Activated naive CD4-positive, alpha-beta T cell treated with anti-CD3 and anti-CD28 coated beads for 36 hours (primary cell): Measurements from ENCODE around the gene EPB41L2. TPM values are rescaled to one million over a fixed set of nuclear protein-coding genes. Genes with fewer than 3 reads are reported as not detected.
"Not testable (repeated sequence)": the region's sequence is repeated elsewhere in the genome, so short reads cannot be mapped to it uniquely, and the experiment has no call there.

Experiments
- CTCF ChIA-PET: fragments of 350-600 bp; sonication (Branson Sonifier 250); formaldehyde crosslinking; loops from one replicate; lab custom pipeline; 2021; ENCODE audit warnings: antibody characterized with exemption; lab: Charles Lee
- DNase-seq: peaks from one replicate; pipeline ENCODE4 v3.0.0-alpha.2; 2020
- H3K27ac Mint-ChIP-seq: one replicate; pipeline ENCODE4 v1.8.0; 2021; ENCODE audit warnings: mild to moderate bottlenecking, mixed read lengths
- H3K27me3 Mint-ChIP-seq: one replicate; pipeline ENCODE4 v1.8.0; 2021; ENCODE audit warnings: low read depth, mixed read lengths
- H3K36me3 Mint-ChIP-seq: one replicate; pipeline ENCODE4 v1.8.0; 2021; ENCODE audit warnings: low read depth, mixed read lengths
- H3K4me1 Mint-ChIP-seq: one replicate; pipeline ENCODE4 v1.8.0; 2021; ENCODE audit warnings: low read depth, mixed read lengths
- H3K4me3 Mint-ChIP-seq: one replicate; pipeline ENCODE4 v1.8.0; 2021; ENCODE audit warnings: mild to moderate bottlenecking, moderate library complexity, mixed read lengths
- H3K9me3 Mint-ChIP-seq: one replicate; pipeline ENCODE4 v1.8.0; 2021; ENCODE audit warnings: mixed read lengths
- intact Hi-C: fragments of 100-400 bp; cut with micrococcal nuclease; formaldehyde crosslinking; loops from one replicate; pipeline ENCODE4 v1.15.1; 2023
- total RNA-seq, 2 experiments: library from RNA; stranded (reverse); gene quantifications; one replicate each; pipeline ENCODE4 v1.2.3, GENCODE V29; 2021

The EPB41L2 gene
- total RNA-seq, 2 experiments from 2014 or later: 33.5 to 37.7 TPM

GRCh38 chr6:130995783-130996447 lies 67.1 kb downstream of the EPB41L2 start:
- intact Hi-C loops: no loop called here
- no peaks in the 10 kb centered on the region for H3K9me3 Mint-ChIP-seq
- H3K4me1 Mint-ChIP-seq: no peaks in the 10 kb centered on the region
- H3K27me3 Mint-ChIP-seq: no peaks in the 10 kb centered on the region
- H3K36me3 Mint-ChIP-seq: no peaks in the 10 kb centered on the region
- CTCF ChIA-PET: interaction anchor here (0.5 to 1.1 kb wide), 2 partner anchors 120 to 725 kb away, joined by 3 read pairs; no protein-coding TSS in a partner anchor
- DNase-seq: no peak
- H3K27ac Mint-ChIP-seq: no peak overlapping the region
- no peak overlapping the region for H3K4me3 Mint-ChIP-seq

- Mint-ChIP-seq H3K27me3 (no peaks in the 10 kb centered on the region), H3K9me3 (no peaks in the 10 kb centered on the region)
- intact Hi-C loops: no loop called here
Observed at GRCh38 chr6:130994319-130995097, 68.5 kb downstream of the EPB41L2 start.

DNA sequence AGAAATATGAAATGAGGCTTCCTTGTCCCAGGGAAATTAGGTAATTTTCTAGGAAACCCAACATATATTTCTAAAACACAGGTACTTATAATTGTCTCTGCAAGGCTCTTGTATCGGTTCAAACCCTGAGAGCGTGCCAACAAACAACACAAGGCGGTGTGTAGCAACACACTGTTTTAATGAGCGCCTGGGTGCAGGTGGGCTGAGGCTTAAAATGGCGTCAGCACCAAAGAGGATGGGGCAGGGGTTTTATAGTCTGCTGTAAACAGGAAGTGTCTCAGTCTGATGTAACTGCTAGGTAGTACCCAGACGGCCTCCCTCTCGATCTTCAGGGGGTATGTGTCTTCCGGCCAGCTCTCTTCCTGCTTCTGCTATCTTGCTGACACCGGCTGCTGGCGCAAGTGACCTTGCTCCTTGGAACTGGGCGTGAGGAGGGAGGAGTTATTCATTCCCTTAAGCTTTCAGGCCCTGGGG lies 69.7 kb downstream of the EPB41L2 start:
- no peaks in the 10 kb centered on the region for H3K27me3 Mint-ChIP-seq
- CTCF ChIA-PET: interaction anchor here (0.6 kb wide), 1 partner anchor 103 kb away, joined by 3 read pairs; no protein-coding TSS in a partner anchor

More at GRCh38 chr6:130994319-130995097, 68.5 kb downstream of the EPB41L2 start:
- DNase-seq: no peak
- H3K36me3 Mint-ChIP-seq: no peaks in the 10 kb centered on the region
- H3K4me1 Mint-ChIP-seq: no peaks in the 10 kb centered on the region
- H3K27ac Mint-ChIP-seq: no peak overlapping the region
- H3K4me3 Mint-ChIP-seq: no peak overlapping the region
- CTCF ChIA-PET: no interaction called here

GRCh38 chr6:130991422-130992137 lies 71.5 kb downstream of the EPB41L2 start:
- no peak overlapping the region for H3K4me3 Mint-ChIP-seq
- no peaks in the 10 kb centered on the region for H3K9me3 Mint-ChIP-seq
- H3K36me3 Mint-ChIP-seq: no peaks in the 10 kb centered on the region
- CTCF ChIA-PET: no interaction called here
- no peaks in the 10 kb centered on the region for H3K27me3 Mint-ChIP-seq
- H3K27ac Mint-ChIP-seq: no peak overlapping the region
- DNase-seq: no peak
- intact Hi-C loops: no loop called here
- H3K4me1 Mint-ChIP-seq: no peaks in the 10 kb centered on the region

More for the DNA sequence above, 69.7 kb downstream of the EPB41L2 start:
- Mint-ChIP-seq H3K4me3 (no peak overlapping the region), H3K27ac (no peak overlapping the region), H3K36me3 (no peaks in the 10 kb centered on the region), H3K4me1 (no peaks in the 10 kb centered on the region), H3K9me3 (no peaks in the 10 kb centered on the region)
- no peak for DNase-seq
- intact Hi-C loops: no loop called here

DNA sequence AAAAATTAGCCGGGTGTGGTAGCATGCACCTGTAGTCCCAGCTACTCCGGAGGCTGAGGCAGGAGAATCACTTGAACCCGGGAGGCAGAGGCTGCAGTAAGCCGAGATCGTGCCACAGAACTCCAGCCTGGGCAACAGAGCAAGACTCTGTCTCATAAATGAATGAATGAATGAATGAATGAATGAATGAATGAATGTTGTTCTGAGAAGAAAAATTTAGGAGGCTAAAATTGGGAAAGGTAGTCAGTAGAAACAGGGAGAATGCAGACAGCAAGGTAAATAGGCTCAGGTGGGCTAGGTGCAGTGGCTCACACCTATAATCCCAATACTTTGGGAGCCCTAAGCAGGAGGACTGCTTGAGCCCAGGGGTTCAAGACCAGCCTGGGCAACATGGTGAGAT lies 75.5 kb downstream of the EPB41L2 start:
- DNase-seq, H3K27ac Mint-ChIP-seq, intact Hi-C loops, H3K4me3 Mint-ChIP-seq, H3K36me3 Mint-ChIP-seq, H3K4me1 Mint-ChIP-seq, H3K27me3 Mint-ChIP-seq, CTCF ChIA-PET: not testable (repeated sequence)
- peaks cover 19% of the 10 kb centered on the region for H3K9me3 Mint-ChIP-seq

DNA sequence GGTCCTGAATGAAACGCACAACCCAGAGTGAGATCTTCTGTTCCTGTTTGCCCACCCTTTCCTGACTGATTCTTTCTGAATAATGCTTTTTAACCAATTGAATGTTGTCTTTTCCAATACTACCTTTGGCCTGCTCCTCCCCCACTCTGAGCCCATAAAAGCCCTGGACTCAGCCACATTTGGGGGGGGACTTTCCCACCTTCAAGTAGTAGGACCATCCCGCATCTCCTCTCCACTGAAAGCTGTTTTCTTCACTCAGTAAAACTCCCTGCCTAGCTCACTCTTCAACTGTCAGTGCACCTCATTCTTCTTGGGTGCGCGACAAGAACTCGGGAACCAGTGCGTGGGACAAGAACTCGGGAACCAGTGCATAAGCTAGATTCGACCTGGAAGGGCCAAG lies 77.9 kb downstream of the EPB41L2 start:
- Mint-ChIP-seq H3K27ac (no peak overlapping the region), H3K4me3 (no peak overlapping the region), H3K27me3 (no peaks in the 10 kb centered on the region), H3K36me3 (peaks cover 9% of the 10 kb centered on the region), H3K4me1 (peaks cover 4% of the 10 kb centered on the region), H3K9me3 (peaks cover 19% of the 10 kb centered on the region)
- no peak for DNase-seq
- intact Hi-C loops: no loop called here
- CTCF ChIA-PET: no interaction called here

GRCh38 chr6:130982941-130983456 lies 80.0 kb downstream of the EPB41L2 start:
- no peaks in the 10 kb centered on the region for H3K27me3 Mint-ChIP-seq
- peaks cover 19% of the 10 kb centered on the region for H3K9me3 Mint-ChIP-seq
- no peak overlapping the region for H3K27ac Mint-ChIP-seq
- CTCF ChIA-PET: no interaction called here
- intact Hi-C loops: no loop called here
- H3K36me3 Mint-ChIP-seq: peaks cover 9% of the 10 kb centered on the region
- peaks cover 9% of the 10 kb centered on the region for H3K4me1 Mint-ChIP-seq
- DNase-seq: no peak
- H3K4me3 Mint-ChIP-seq: no peak overlapping the region

DNA sequence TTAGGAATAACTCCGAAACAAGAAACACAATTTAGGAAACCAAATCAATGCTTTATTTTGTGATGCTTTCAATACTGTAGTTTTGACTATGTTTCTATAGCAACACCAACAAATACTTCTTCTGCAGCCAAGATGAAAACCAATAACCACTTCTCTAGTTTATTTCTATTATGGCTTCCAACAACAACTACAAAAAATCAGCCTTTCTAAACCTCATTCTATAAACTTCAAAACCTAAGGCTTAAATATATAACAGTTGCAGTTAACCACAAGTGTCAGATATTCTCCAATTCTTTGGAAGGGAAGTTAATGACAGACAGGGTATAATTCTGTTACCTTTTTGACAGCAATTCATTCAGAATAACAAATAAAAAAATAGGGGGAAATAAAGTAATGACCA lies 80.9 kb downstream of the EPB41L2 start:
- CTCF ChIA-PET: no interaction called here
- no peak overlapping the region for H3K27ac Mint-ChIP-seq
- H3K4me3 Mint-ChIP-seq: no peak overlapping the region
- H3K9me3 Mint-ChIP-seq: peaks cover 19% of the 10 kb centered on the region
- no peak for DNase-seq
- intact Hi-C loops: no loop called here
- peaks cover 9% of the 10 kb centered on the region for H3K4me1 Mint-ChIP-seq
- H3K27me3 Mint-ChIP-seq: no peaks in the 10 kb centered on the region
- peaks cover 9% of the 10 kb centered on the region for H3K36me3 Mint-ChIP-seq

GRCh38 chr6:130981409-130981808 lies 81.6 kb downstream of the EPB41L2 start:
- Mint-ChIP-seq H3K4me3 (no peak overlapping the region), H3K9me3 (peaks cover 19% of the 10 kb centered on the region), H3K36me3 (peaks cover 9% of the 10 kb centered on the region), H3K27me3 (no peaks in the 10 kb centered on the region), H3K27ac (no peak overlapping the region), H3K4me1 (peaks cover 9% of the 10 kb centered on the region)
- CTCF ChIA-PET: no interaction called here
- intact Hi-C loops: no loop called here
- no peak for DNase-seq

GRCh38 chr6:130980310-130981032 lies 82.6 kb downstream of the EPB41L2 start:
- DNase-seq: no peak
- Mint-ChIP-seq H3K4me1 (peaks cover 9% of the 10 kb centered on the region), H3K36me3 (peaks cover 8% of the 10 kb centered on the region), H3K9me3 (peaks cover 12% of the 10 kb centered on the region), H3K27me3 (no peaks in the 10 kb centered on the region), H3K27ac (no peak overlapping the region), H3K4me3 (no peak overlapping the region)
- intact Hi-C loops: no loop called here
- CTCF ChIA-PET: no interaction called here

DNA sequence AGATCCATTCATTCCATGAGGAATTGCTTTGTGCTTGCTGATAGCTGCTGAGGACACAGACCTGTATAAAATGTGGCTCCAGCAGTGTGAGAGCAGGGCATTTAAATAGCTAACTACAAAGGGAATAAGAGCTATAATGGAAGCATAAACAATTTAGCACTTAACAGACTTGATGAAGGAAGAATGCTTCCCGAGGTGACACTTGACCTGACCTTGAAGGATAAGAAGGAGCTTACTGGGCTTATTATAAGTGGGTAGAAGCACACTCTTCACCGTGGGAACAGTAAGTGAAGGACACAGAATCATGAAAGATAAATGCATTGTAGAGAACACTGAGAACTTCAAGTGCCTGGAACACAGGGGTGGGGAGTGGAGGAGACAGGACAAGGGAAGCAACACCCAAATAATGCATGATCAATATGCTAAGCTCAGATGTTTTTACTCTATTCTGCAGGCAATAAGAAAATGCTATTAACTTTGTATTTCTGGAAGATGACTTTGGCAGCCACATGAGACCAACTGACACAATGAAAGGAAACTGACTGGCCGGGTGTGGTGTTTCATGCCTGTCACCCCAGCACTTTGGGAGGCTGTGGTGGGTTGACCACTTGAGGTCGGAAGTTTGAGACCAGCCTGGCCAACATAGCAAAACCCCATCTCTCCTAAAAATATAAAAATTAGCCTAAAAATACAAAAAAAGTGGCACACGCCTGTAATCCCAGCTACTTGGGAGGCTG lies 84.2 kb downstream of the EPB41L2 start:
- H3K4me3 Mint-ChIP-seq: no peak overlapping the region
- intact Hi-C loops: no loop called here
- peaks cover 9% of the 10 kb centered on the region for H3K4me1 Mint-ChIP-seq
- H3K27ac Mint-ChIP-seq: no peak overlapping the region
- H3K27me3 Mint-ChIP-seq: no peaks in the 10 kb centered on the region
- H3K9me3 Mint-ChIP-seq: no peaks in the 10 kb centered on the region
- H3K36me3 Mint-ChIP-seq: no peaks in the 10 kb centered on the region
- CTCF ChIA-PET: interaction anchor here (0.9 kb wide), 1 partner anchor 19 kb away, joined by 3 read pairs; no protein-coding TSS in a partner anchor
- DNase-seq: no peak
